Measurements from ENCODE around the gene MTCL1.
A peak's percentile ranks its signal among the peaks of the same experiment; 100 is the strongest.

The MTCL1 gene

DNA sequence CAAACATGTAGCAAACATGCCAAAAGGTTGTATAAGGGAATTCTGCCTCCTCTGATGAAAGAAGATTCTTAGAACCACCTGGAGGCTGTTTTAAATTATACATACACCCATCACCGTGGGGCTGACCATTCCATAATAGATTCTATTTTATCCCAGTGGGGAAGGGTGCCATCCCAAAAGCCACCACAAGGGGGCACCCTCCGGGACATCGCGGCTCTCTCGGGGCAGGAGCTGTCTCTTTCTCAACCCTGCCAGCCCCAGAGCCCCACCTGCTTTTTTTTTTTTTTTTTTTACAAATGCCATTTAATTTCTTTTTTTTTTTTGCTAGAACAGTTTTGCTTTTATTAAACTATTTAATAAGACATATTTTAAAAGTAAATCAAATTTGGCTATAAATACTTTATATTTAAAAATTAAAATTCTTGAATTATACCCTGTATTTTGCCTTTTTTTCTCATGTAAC, 8.6 kb upstream of the MTCL1 start:
- H3K9me3 ChIP-seq (ENCODE audit: severe bottlenecking): no peaks in the 10 kb centered on the region
- no peak overlapping the region for H3K27ac ChIP-seq (ENCODE audit: poor library complexity, severe bottlenecking)
- ATAC-seq (ENCODE audit: low read depth) (peak; percentile 84), DNase-seq (ENCODE audit: low spot score) (no peak)
- no peak overlapping the region for H3K4me3 ChIP-seq (ENCODE audit: severe bottlenecking)
- H3K27me3 ChIP-seq (ENCODE audit: insufficient read depth, poor library complexity, severe bottlenecking): no peaks in the 10 kb centered on the region
- no peaks in the 10 kb centered on the region for H3K4me1 ChIP-seq (ENCODE audit: insufficient read depth, poor library complexity, severe bottlenecking)
- no peaks in the 10 kb centered on the region for H3K36me3 ChIP-seq (ENCODE audit: low read depth)
- TF ChIP-seq, protein P1, sequence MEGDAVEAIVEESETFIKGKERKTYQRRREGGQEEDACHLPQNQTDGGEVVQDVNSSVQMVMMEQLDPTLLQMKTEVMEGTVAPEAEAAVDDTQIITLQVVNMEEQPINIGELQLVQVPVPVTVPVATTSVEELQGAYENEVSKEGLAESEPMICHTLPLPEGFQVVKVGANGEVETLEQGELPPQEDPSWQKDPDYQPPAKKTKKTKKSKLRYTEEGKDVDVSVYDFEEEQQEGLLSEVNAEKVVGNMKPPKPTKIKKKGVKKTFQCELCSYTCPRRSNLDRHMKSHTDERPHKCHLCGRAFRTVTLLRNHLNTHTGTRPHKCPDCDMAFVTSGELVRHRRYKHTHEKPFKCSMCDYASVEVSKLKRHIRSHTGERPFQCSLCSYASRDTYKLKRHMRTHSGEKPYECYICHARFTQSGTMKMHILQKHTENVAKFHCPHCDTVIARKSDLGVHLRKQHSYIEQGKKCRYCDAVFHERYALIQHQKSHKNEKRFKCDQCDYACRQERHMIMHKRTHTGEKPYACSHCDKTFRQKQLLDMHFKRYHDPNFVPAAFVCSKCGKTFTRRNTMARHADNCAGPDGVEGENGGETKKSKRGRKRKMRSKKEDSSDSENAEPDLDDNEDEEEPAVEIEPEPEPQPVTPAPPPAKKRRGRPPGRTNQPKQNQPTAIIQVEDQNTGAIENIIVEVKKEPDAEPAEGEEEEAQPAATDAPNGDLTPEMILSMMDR (IDR thresholded peaks at IDR 0.05; ENCODE audit: poor library complexity, severe bottlenecking): peak; percentile 98

DNA sequence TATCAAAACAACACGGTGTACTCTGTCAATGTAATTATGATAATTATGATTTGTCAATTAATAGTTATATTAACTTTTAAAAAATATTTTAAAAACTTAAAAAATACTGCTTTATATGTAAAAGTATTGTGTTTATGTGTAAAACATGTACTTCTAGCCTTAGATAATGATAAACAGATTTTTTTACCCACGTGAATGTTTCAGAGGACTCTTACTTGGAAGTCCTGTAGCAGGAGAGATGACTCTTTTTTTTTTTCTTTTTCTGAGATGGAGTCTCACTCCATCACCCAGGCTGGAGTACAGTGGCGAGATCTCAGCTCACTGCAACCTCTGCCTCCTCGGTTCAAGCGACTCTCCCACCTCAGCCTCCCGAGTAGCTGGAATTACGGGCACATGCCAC, 6.2 kb upstream of the MTCL1 start:
- H3K9me3 ChIP-seq (ENCODE audit: severe bottlenecking): no peaks in the 10 kb centered on the region
- TF ChIP-seq, protein P1 (IDR thresholded peaks at IDR 0.05; ENCODE audit: poor library complexity, severe bottlenecking): no peak

DNA sequence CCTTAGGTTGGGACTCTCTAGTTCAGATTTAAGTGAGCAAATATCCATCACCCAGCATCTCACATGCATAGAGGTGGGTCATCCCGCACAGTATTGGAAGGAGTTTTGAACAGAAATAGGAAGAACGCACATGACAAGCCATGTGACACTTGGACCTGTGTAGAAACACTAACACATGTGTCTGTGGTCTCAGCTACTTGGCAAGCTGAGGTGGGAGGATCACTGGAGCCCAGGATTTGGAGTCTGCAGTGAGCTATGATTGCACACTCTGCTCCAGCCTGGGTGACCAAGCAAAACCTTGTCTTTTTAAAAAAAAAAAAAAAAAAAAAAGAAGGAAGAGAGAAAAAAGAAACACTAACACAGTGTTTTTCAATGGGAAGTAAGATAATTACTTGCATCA, 5.4 kb upstream of the MTCL1 start:
- Histone ChIP-seq H3K4me3 (ENCODE audit: severe bottlenecking) (no peak overlapping the region), H3K4me1 (ENCODE audit: insufficient read depth, poor library complexity, severe bottlenecking) (no peaks in the 10 kb centered on the region), H3K36me3 (ENCODE audit: low read depth) (no peaks in the 10 kb centered on the region), H3K9me3 (ENCODE audit: severe bottlenecking) (no peaks in the 10 kb centered on the region), H3K27ac (ENCODE audit: poor library complexity, severe bottlenecking) (no peak overlapping the region), H3K27me3 (ENCODE audit: insufficient read depth, poor library complexity, severe bottlenecking) (no peaks in the 10 kb centered on the region)
- TF ChIP-seq, protein P1 (IDR thresholded peaks at IDR 0.05; ENCODE audit: poor library complexity, severe bottlenecking): no peak
- ATAC-seq (ENCODE audit: low read depth): no peak
- DNase-seq (ENCODE audit: low spot score): no peak

More for the DNA sequence above, 6.2 kb upstream of the MTCL1 start:
- no peak for ATAC-seq (ENCODE audit: low read depth)
- H3K4me3 ChIP-seq (ENCODE audit: severe bottlenecking): no peak overlapping the region
- no peaks in the 10 kb centered on the region for H3K27me3 ChIP-seq (ENCODE audit: insufficient read depth, poor library complexity, severe bottlenecking)
- H3K27ac ChIP-seq (ENCODE audit: poor library complexity, severe bottlenecking): no peak overlapping the region
- no peak for DNase-seq (ENCODE audit: low spot score)
- H3K36me3 ChIP-seq (ENCODE audit: low read depth): no peaks in the 10 kb centered on the region
- no peaks in the 10 kb centered on the region for H3K4me1 ChIP-seq (ENCODE audit: insufficient read depth, poor library complexity, severe bottlenecking)

DNA sequence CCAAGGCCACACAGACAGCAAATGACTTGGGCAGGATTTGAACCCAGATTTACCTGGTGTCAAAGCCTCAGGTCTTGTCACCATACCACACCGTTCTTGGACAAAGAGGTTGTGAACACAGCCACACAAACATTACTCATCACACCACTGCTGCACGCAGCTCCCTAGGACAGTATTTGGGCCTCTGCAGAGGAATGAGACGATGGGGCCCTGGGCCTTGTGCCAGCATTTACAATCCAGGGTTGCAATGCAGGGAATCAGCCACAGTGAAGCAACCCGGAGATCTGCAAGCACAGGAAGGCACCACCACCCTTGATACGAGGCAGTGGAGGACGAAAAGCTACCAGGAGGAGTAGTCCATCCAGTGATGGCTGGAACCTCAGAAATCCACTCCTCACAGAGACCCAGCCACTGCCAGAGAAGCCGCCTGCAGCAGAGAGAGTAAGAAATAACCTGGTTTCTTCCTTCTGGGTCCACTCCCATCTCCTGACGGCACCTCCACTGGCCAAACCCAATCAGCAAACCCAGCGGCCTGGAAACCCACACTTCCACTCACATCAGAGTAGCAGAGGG, 3.7 kb upstream of the MTCL1 start:
- Histone ChIP-seq H3K27ac (ENCODE audit: poor library complexity, severe bottlenecking) (no peak overlapping the region), H3K36me3 (ENCODE audit: low read depth) (no peaks in the 10 kb centered on the region), H3K4me1 (ENCODE audit: insufficient read depth, poor library complexity, severe bottlenecking) (no peaks in the 10 kb centered on the region), H3K27me3 (ENCODE audit: insufficient read depth, poor library complexity, severe bottlenecking) (no peaks in the 10 kb centered on the region), H3K4me3 (ENCODE audit: severe bottlenecking) (no peak overlapping the region), H3K9me3 (ENCODE audit: severe bottlenecking) (no peaks in the 10 kb centered on the region)
- DNase-seq (ENCODE audit: low spot score) (no peak), ATAC-seq (ENCODE audit: low read depth) (peak; percentile 15; the same call in 1 of the 3 replicates)
- TF ChIP-seq, protein P1 (IDR thresholded peaks at IDR 0.05; ENCODE audit: poor library complexity, severe bottlenecking): no peak

DNA sequence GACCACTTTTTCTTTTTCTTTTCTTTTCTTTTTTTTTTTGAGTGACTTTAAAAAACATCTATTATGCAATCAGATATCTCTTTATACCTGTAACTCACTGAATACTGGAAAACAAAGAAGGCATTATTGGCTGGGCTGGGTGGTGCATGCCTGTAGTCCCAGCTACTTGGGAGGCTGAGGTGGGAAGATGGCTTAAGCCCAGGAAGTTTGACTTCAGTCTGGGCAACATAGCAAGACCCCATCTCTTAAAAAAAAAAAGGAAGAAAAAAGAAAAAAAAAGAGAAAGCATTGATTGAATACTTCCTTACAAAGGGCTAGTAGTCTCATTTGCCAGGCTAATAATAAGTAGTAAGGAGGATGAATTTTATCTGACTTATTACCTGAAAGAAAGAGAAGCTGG, 2.7 kb upstream of the MTCL1 start:
- Histone ChIP-seq H3K9me3 (ENCODE audit: severe bottlenecking) (no peaks in the 10 kb centered on the region), H3K4me3 (ENCODE audit: severe bottlenecking) (no peak overlapping the region), H3K36me3 (ENCODE audit: low read depth) (no peaks in the 10 kb centered on the region; the same call in 1 of the 2 replicates), H3K27ac (ENCODE audit: poor library complexity, severe bottlenecking) (no peak overlapping the region), H3K4me1 (ENCODE audit: insufficient read depth, poor library complexity, severe bottlenecking) (no peaks in the 10 kb centered on the region), H3K27me3 (ENCODE audit: insufficient read depth, poor library complexity, severe bottlenecking) (no peaks in the 10 kb centered on the region)
- ATAC-seq (ENCODE audit: low read depth) (no peak), DNase-seq (ENCODE audit: low spot score) (no peak)
- TF ChIP-seq, protein P1 (IDR thresholded peaks at IDR 0.05; ENCODE audit: poor library complexity, severe bottlenecking): no peak
